Astrocyte of the hippocampus (primary cell): ENCODE measurements around the gene RUNX3.

Source experiments
- DNase-seq: peaks from one replicate; pipeline ENCODE4 v3.0.0; 2011; ENCODE audit warnings: low read depth, low spot score

Gene RUNX3

GRCh38 chr1:24864370-24864777 is 65.7 kb downstream of the RUNX3 start:
- no peak for DNase-seq

- no peak for DNase-seq
These were observed 67.1 kb downstream of the RUNX3 start for GRCh38 chr1:24862775-24863483.

- peak; percentile 25 for DNase-seq
These were observed 68.0 kb downstream of the RUNX3 start for GRCh38 chr1:24861821-24862727.

GRCh38 chr1:24860841-24861240 is 69.2 kb downstream of the RUNX3 start:
- DNase-seq, result no peak

GRCh38 chr1:24859063-24860010 is 70.7 kb downstream of the RUNX3 start:
- no peak for DNase-seq

- no peak for DNase-seq
These were observed 71.8 kb downstream of the RUNX3 start for GRCh38 chr1:24858277-24858676.

DNA sequence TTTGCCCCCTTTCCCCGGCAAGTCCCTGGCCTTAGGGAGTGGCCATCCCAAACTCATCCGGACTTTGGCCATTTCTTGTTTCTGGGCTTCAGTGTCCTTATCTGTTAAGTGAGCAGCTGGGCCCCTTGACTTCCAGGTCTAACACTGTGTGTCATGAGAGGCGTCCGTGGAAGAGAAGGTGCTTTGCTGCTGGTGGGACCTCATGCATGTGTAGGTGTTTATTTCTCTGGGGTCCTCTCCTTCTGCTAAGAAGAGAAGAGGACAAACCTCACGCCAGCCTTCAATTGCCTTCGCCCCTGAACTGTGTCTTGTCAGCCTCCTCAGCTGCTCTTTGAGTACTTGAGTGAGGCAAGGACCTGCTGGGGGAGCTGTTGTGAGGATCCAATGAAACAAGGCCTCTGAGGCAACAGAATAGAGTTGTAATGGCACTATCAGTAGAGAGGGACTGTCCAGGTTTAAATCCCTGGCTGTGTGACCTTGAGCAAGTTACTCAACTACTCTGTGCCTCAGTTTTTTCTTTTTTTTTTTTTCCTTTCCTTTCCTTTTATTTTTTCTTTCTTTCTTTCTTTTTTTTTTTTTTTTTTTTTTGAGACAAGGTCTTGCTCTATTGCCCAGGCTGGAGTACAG is 72.5 kb downstream of the RUNX3 start:
- DNase-seq, result no peak

GRCh38 chr1:24856787-24857506 is 73.1 kb downstream of the RUNX3 start:
- no peak for DNase-seq

- DNase-seq, result no peak
These were observed 74.6 kb downstream of the RUNX3 start for GRCh38 chr1:24855474-24855873.

DNA sequence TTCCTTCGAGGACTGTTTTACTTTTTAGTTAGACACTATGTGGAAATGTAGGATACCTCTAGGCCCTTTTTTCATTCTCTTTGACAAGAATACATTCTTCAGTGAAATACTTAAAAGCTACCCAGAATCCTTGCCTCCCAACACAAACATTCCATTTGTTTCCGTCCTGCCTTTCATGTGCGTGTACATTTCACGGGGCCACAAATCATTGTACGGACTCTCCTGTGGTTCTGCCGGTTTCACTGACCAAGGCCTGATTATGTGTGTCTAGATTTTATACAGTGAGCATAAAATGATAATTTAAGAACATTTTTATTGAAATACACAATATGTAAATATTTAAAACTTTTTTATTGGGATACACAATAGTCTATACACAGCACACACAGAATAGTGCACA is 76.4 kb downstream of the RUNX3 start:
- DNase-seq, result no peak

- DNase-seq, result peak; percentile 43
These were observed 79.7 kb downstream of the RUNX3 start for GRCh38 chr1:24850328-24850920.

GRCh38 chr1:24849672-24850295 is 80.3 kb downstream of the RUNX3 start:
- peak; percentile 38 for DNase-seq
